Gastrocnemius medialis (tissue), 4 donors: Measurements from ENCODE around the gene VEZT. TPM values are rescaled to one million over a fixed set of nuclear protein-coding genes. Genes with fewer than 3 reads are reported as not detected.

Source experiments
- ATAC-seq, 2 donors: fragments of 150-250 bp; one replicate each; pipeline ENCODE4 v1.9.1; 2016
- DNase-seq, 2 donors: peaks; one replicate each; pipeline ENCODE4 v3.0.0-alpha.2; 2019
- H3K27ac ChIP-seq, 4 donors: fragments of 200-600 bp; sonication (generic); 1 replicate in 1 of 4; 2 replicates in 3 of 4; pipeline ENCODE4 v1.5.1; 2016 to 2018; ENCODE audit warnings: mild to moderate bottlenecking in 2 of 4, moderate library complexity in 1 of 4
- H3K27me3 ChIP-seq, 3 donors: fragments of 200-600 bp; sonication (generic) in 2 of 3; 1 replicate in 1 of 3; 2 replicates in 2 of 3; pipeline versions ENCODE4 v1.5.1 to v1.6.0; 2016 to 2019; ENCODE audit warnings: mild to moderate bottlenecking in 1 of 3, moderate library complexity in 1 of 3
- H3K36me3 ChIP-seq, 2 donors: fragments of 200-600 bp; sonication (generic) in 1 of 2; one replicate each; pipeline ENCODE4 v1.5.1; 2017 to 2018
- H3K4me1 ChIP-seq, 2 donors: fragments of 200-600 bp; sonication (generic) in 1 of 2; one replicate each; pipeline ENCODE4 v1.5.1; 2016 to 2017; ENCODE audit warnings: mild to moderate bottlenecking in 2 of 2
- H3K4me3 ChIP-seq, 4 donors: fragments of 200-600 bp; sonication (generic) in 3 of 4; 1 replicate in 1 of 4; 2 replicates in 3 of 4; pipeline ENCODE4 v1.5.1; 2016 to 2019; ENCODE audit warnings: mild to moderate bottlenecking in 2 of 4
- H3K9me3 ChIP-seq, 3 donors: fragments of 200-600 bp; sonication (generic) in 2 of 3; 1 replicate in 1 of 3; 2 replicates in 2 of 3; pipeline ENCODE4 v1.5.1; 2016 to 2019
- CTCF ChIP-seq, 5 experiments: fragments of 450-650 bp in 3 of 5; fragments of 200-600 bp in 2 of 5; sonication (generic) in 2 of 5; IDR thresholded peaks in 4 of 5; conservative IDR thresholded peaks in 1 of 5; 1 replicate in 4 of 5; 2 replicates in 1 of 5; pipeline ENCODE4 v1.5.1; 2016 to 2019; ENCODE audit warnings: antibody characterized with exemption in 5 of 5, mild to moderate bottlenecking in 3 of 5, moderate library complexity in 3 of 5
- POLR2A ChIP-seq, 2 donors: fragments of 450-650 bp; IDR thresholded peaks; one replicate each; pipeline ENCODE4 v1.6.1; 2017; ENCODE audit warnings: antibody characterized with exemption in 2 of 2, mild to moderate bottlenecking in 2 of 2, moderate library complexity in 2 of 2
- in situ Hi-C, 4 donors: fragments of 200-750 bp; cut with MboI; loops; one replicate each; pipeline versions ENCODE4 v1.15.0 to v1.8.0; 2017; ENCODE audit warnings: low sequenced_read_pairs in 4 of 4
- intact Hi-C: fragments of 100-400 bp; cut with DNase I; formaldehyde crosslinking; loops from one replicate; pipeline ENCODE4 v1.15.1; 2023; ENCODE audit warnings: low total_unique reads
- total RNA-seq, 4 donors: library from RNA; depleted of rRNA; stranded (reverse); fragments of >200 nt; gene quantifications; one replicate each; pipeline versions ENCODE4 v1.1.0 to v1.2.3, GENCODE V29; 2016

VEZT gene
- total RNA-seq, 4 donors from 2014 or later, result 100 to 131 (median 118) TPM

- no peak for DNase-seq
- no peaks in the 10 kb centered on the region for H3K36me3 ChIP-seq
- peak overlapping the region in 2 of 4 donors; percentile 4 to 11 for H3K27ac ChIP-seq
- peak in 1 of 2 donors; percentile 60 for ATAC-seq
- intact Hi-C loops (no loop called here), in situ Hi-C loops (no loop called here)
- H3K9me3 ChIP-seq, result no peaks in the 10 kb centered on the region
- no peak for TF ChIP-seq POLR2A (IDR thresholded peaks at IDR 0.05)
- TF ChIP-seq CTCF (IDR thresholded peaks at IDR 0.05 in 4 of 5, conservative IDR thresholded peaks at IDR 0.05 in 1 of 5), result no peak
- H3K4me3 ChIP-seq, result no peak overlapping the region
- H3K27me3 ChIP-seq, result no peaks in the 10 kb centered on the region
- peaks cover 40 to 47% of the 10 kb centered on the region in 2 donors for H3K4me1 ChIP-seq
These were observed 26.0 kb downstream of the VEZT start for GRCh38 chr12:95243497-95244183.

GRCh38 chr12:95244350-95244749, 26.7 kb downstream of the VEZT start:
- Histone ChIP-seq H3K27me3 (no peaks in the 10 kb centered on the region), H3K4me3 (no peak overlapping the region), H3K27ac (no peak overlapping the region), H3K4me1 (peaks cover 41 to 48% of the 10 kb centered on the region in 2 donors), H3K9me3 (no peaks in the 10 kb centered on the region), H3K36me3 (no peaks in the 10 kb centered on the region)
- in situ Hi-C loops, result no loop called here
- DNase-seq (no peak), ATAC-seq (no peak)
- TF ChIP-seq CTCF (IDR thresholded peaks at IDR 0.05 in 4 of 5, conservative IDR thresholded peaks at IDR 0.05 in 1 of 5) (no peak), POLR2A (IDR thresholded peaks at IDR 0.05) (no peak)
- intact Hi-C loops, result no loop called here

- Histone ChIP-seq H3K36me3 (peaks cover 0 to 9% of the 10 kb centered on the region in 2 donors), H3K9me3 (no peaks in the 10 kb centered on the region), H3K4me3 (no peak overlapping the region), H3K27me3 (no peaks in the 10 kb centered on the region), H3K4me1 (peaks cover 45 to 50% of the 10 kb centered on the region in 2 donors), H3K27ac (peak overlapping the region in 2 of 4 donors; percentile 0 to 9)
- in situ Hi-C loops (no loop called here), intact Hi-C loops (no loop called here)
- ATAC-seq (no peak), DNase-seq (no peak)
- TF ChIP-seq POLR2A (IDR thresholded peaks at IDR 0.05), result no peak
- TF ChIP-seq CTCF (IDR thresholded peaks at IDR 0.05 in 4 of 5, conservative IDR thresholded peaks at IDR 0.05 in 1 of 5), result no peak
These were observed 30.5 kb downstream of the VEZT start for GRCh38 chr12:95248095-95248494.

GRCh38 chr12:95248604-95249360, 31.2 kb downstream of the VEZT start:
- in situ Hi-C loops, result no loop called here
- no peak for DNase-seq

More at GRCh38 chr12:95248604-95249360, 31.2 kb downstream of the VEZT start:
- no peak for ATAC-seq
- TF ChIP-seq POLR2A (IDR thresholded peaks at IDR 0.05) (no peak), CTCF (IDR thresholded peaks at IDR 0.05 in 4 of 5, conservative IDR thresholded peaks at IDR 0.05 in 1 of 5) (no peak)
- no peaks in the 10 kb centered on the region for H3K9me3 ChIP-seq
- H3K4me3 ChIP-seq, result no peak overlapping the region
- H3K36me3 ChIP-seq, result peaks cover 0 to 16% of the 10 kb centered on the region in 2 donors
- intact Hi-C loops, result no loop called here
- peaks cover 38 to 43% of the 10 kb centered on the region in 2 donors for H3K4me1 ChIP-seq
- H3K27ac ChIP-seq, result peak overlapping the region in 3 of 4 donors; percentile 0 to 9 (median 5)
- no peaks in the 10 kb centered on the region for H3K27me3 ChIP-seq
